Coronary artery (tissue), 2 donors: Measurements from ENCODE around the gene APBA1.

Experiments used
- DNase-seq: peaks from one replicate; pipeline ENCODE4 v3.0.0-alpha.2; 2017; ENCODE audit warnings: low spot score
- H3K27ac ChIP-seq, 2 donors: fragments of 200-600 bp; sonication (generic); one replicate each; pipeline ENCODE4 v1.5.1; 2016 to 2019
- H3K4me3 ChIP-seq: fragments of 200-600 bp; sonication (generic); 2 replicates; pipeline ENCODE4 v1.5.1; 2016; ENCODE audit warnings: mild to moderate bottlenecking, moderate library complexity
- TF ChIP-seq, protein P1 (sequence below): fragments of 200-600 bp; sonication (generic); IDR thresholded peaks from one replicate; pipeline ENCODE4 v1.5.1; 2019; ENCODE audit warnings: antibody characterized with exemption

APBA1 gene

DNA sequence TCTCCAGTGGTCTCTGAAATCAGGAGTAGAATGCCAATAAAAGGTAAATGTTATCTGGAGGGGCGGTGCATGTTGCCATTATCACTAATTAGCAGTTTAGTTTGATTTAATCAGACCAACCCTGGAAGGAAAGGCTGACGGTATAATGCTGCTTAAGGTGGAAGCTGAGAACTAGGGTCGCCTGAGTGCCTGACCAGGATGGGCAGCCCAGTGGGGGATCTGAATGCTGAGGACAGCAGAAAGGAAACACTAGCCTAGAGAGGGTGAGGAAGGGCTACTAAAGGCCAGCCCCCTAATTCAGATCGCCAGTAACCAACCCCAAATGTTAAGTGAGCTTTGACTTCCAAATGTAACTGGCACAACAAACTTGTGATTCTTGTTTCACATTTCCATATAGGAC, 172.2 kb downstream of the APBA1 start:
- no peak for DNase-seq
- Histone ChIP-seq H3K27ac (no peak overlapping the region), H3K4me3 (no peak overlapping the region)

DNA sequence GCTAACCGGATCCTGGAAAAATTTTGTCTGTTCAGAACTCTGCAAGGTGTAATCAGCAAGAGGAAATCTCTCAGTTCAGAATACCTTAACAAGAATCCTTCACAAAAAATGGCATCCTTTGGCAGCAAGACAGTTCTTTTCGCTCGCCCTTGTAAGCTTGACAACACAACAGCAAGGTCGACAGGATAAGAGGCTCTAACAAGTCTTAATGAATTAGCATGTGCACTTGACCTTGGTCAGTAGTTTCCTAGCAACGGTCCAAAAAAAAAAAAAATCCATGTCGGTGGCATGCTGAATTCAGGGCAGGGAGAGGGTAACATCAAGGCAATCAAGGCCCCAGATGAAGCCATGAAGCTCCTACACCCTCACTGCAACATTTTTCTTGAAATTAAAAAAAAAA, 172.8 kb downstream of the APBA1 start:
- no peak for DNase-seq
- Histone ChIP-seq H3K4me3 (no peak overlapping the region), H3K27ac (no peak overlapping the region)
- TF ChIP-seq, protein P1, sequence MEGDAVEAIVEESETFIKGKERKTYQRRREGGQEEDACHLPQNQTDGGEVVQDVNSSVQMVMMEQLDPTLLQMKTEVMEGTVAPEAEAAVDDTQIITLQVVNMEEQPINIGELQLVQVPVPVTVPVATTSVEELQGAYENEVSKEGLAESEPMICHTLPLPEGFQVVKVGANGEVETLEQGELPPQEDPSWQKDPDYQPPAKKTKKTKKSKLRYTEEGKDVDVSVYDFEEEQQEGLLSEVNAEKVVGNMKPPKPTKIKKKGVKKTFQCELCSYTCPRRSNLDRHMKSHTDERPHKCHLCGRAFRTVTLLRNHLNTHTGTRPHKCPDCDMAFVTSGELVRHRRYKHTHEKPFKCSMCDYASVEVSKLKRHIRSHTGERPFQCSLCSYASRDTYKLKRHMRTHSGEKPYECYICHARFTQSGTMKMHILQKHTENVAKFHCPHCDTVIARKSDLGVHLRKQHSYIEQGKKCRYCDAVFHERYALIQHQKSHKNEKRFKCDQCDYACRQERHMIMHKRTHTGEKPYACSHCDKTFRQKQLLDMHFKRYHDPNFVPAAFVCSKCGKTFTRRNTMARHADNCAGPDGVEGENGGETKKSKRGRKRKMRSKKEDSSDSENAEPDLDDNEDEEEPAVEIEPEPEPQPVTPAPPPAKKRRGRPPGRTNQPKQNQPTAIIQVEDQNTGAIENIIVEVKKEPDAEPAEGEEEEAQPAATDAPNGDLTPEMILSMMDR = no peak

More for the DNA sequence above, 172.2 kb downstream of the APBA1 start:
- TF ChIP-seq, protein P1 = no peak

DNA sequence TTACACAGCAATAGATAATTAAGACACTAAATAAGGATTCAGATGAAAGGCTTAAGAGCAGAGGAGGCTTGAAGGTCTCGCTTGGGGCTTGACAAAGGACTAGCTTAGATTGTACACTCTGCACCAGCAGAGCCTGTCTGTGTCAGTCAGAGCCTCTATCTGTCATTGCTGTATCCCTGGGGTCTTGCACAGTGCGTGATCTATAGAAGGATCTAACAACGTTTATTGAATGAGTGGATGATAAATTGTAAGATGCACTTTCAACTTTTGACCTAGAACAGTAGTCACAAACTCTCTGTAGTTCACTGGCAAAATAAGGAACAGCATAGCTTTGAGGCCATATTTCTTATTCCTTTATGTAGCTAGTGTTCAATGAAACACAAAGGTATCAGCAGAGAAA, 173.7 kb downstream of the APBA1 start:
- TF ChIP-seq, protein P1 = no peak
- no peak for DNase-seq
- Histone ChIP-seq H3K4me3 (no peak overlapping the region), H3K27ac (no peak overlapping the region)

DNA sequence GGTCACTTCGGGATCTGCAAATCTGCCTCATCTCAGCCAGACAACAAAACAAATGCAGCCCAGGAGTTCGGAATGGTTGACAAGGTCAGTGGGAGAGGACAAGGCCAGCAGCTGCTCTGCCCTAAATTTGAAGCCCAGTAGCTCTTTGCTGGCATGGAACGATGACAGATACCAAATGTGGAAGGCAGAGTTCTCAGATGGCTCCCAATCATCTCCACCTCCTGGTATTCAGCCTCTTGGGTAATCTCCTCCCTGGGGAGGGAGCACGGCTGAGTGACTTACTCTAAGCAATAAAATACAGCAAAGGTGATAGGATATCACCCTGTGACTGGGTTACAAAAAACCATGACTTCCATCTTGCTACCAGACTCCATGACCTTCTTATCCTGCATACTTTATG, 174.4 kb downstream of the APBA1 start:
- TF ChIP-seq, protein P1 = no peak
- no peak overlapping the region for H3K4me3 ChIP-seq
- H3K27ac ChIP-seq = no peak overlapping the region
- no peak for DNase-seq

DNA sequence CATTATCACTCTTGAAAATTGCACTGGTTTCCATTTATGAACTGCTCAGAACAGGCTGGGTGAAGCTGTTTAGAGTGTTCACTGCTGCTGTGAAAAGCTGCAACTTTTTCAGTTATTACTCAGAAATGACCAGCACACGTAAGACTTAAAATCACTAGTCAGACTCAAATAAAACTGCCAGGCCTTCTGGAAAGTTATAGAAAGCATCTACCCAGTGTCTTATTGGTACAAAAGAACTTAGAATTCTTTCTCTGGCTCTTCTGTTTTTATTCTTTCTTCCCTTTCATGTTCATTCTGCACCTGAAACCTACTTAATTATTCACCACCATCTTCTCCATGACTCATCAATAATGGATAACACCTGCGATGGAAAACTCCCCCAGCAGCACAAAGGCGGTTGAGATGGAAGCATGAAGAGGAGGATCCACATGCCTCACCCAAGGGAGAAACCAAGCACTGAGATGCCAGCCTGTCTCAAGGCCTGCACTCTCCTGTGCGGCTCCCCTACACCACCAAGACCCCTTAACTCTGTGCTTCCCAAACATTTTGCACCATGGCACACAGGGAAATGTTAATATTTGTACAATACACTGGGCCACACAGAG, 175.2 kb downstream of the APBA1 start:
- no peak for DNase-seq
- Histone ChIP-seq H3K27ac (no peak overlapping the region), H3K4me3 (no peak overlapping the region)
- TF ChIP-seq, protein P1 = no peak

DNA sequence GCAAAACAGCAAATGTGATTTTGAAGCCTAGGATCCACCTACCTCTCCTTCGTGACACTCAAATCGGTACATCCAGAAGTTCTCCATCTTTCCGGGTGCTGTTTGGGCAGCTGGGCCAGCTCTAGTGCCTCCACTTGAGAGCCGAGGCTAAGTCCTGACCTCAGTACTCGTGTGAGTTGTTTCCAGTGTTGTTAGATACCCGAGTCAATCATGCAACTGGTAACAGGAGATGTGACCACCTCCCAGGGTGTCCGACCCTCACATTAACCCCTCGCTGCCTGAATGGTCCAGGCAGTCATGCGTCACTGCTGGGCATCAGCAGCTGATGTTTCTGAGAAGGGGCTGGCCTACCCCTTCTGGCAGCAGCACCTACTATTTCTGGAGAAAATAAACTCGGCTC, 176.9 kb downstream of the APBA1 start:
- no peak for DNase-seq
- Histone ChIP-seq H3K27ac (no peak overlapping the region), H3K4me3 (no peak overlapping the region)
- TF ChIP-seq, protein P1 = no peak

DNA sequence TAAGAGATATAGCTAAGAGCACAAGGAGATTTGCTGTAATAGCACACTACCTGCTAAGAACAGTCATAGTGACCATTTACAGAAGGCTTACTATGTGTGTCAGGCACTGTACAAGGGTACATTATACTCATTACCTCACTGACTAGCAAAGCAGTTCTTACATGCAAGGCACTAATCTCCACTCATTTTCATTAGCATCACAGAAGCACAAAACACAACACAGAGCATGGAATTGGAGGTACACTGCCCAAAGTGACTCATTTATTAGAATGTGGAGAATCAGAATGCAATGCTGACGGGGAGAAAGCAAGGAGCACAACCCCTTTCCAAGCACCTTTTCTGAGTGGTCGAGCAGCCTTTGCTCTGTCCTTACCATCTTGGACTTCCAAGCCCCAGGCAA, 177.4 kb downstream of the APBA1 start:
- no peak overlapping the region for H3K4me3 ChIP-seq

More for the DNA sequence above, 177.4 kb downstream of the APBA1 start:
- no peak for DNase-seq
- H3K27ac ChIP-seq = no peak overlapping the region
- TF ChIP-seq, protein P1 = no peak
